ENCODE data around the gene ARPP21. TPM values are rescaled to one million over a fixed set of nuclear protein-coding genes. Genes with fewer than 3 reads are reported as not detected.
"Not testable (repeated sequence)": the region's sequence is repeated elsewhere in the genome, so short reads cannot be mapped to it uniquely, and the experiment has no call there.

Gene ARPP21
- total RNA-seq, 1 experiment from 2014 or later, result not detected

- DNase-seq (ENCODE audit: low read depth), result no peak
These were observed 138.5 kb downstream of the ARPP21 start for GRCh38 chr3:35777563-35778554.

DNA sequence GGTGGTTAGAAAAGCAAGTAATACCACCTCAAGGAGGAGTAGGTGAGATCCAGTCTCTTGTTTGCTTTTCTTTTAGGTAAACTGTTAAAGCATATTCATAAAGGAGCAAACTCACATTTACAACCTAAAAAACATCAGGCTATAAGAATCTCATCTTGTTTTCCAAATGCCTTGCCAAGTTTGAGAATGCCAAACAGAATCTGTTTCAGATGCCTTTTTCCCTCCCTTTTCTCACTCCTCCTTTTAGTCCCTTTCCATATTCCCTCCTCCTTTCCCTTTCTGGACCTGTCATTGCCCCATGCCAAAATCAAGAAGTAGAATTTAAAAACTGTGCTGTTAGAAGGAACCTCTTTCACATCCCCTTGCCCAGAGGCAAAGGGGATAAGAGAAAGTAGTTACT is 140.3 kb downstream of the ARPP21 start:
- DNase-seq (ENCODE audit: low read depth), result no peak

GRCh38 chr3:35780800-35781199 is 141.5 kb downstream of the ARPP21 start:
- DNase-seq (ENCODE audit: low read depth), result no peak

DNA sequence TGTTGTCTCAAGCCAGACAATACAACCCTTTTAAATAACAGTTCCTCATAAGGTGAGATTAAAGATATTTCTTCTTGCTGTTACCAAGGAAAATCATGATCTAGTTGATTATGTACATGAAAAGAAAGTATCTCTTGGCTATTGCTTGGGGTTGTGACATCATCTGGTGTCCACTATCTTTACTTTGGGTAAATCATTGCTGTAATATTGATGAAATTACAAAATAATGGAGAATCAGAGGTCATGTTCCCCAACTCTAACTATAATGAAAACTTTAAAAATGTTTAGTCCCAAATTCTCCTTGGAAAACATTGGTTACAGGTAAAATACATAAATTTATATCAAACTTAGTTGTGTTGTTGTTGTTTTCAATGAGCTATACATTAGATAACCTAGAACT is 142.2 kb downstream of the ARPP21 start:
- DNase-seq (ENCODE audit: low read depth), result no peak

- DNase-seq (ENCODE audit: low read depth), result no peak
These were observed 143.0 kb downstream of the ARPP21 start for GRCh38 chr3:35782355-35782754.

DNA sequence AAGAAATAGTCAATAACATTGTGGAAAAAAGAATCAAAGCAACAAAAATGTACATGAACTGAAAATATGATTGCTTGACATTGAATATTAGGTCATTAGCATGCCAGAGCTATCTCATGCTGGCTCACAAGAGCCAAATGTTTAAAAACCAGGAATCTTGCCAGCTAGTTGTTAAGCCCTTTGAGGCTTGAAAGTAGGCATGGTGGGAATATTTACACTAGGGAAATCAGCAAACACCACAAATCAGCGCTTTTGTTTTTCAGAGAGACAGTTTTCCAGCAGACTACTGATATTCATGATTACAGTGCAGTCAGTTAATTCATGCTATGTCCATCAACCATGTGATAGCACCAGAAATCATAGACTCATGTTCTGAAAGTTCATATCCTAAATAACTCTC is 144.8 kb downstream of the ARPP21 start:
- DNase-seq (ENCODE audit: low read depth), result no peak

- no peak for DNase-seq (ENCODE audit: low read depth)
These were observed 146.0 kb downstream of the ARPP21 start for GRCh38 chr3:35785234-35785888.

DNA sequence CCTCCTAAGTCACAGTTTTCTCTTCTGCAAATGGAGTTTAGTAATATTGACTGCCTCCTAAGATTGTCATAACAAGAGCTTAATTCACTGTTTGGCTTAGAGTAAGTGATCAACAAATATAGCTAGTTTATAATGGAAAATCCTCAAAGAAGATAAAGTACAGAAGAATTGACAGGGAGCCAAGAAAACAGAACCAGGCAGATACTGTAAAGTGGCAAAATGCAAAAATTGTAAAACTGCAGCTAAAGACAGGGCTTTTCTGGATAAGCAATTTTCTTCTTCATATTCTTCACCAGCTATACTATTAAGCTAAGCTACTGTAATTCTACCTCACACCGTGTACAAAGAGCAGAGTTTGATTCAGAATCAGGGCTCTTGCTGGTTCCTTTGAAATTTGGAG is 148.6 kb downstream of the ARPP21 start:
- DNase-seq (ENCODE audit: low read depth), result no peak

GRCh38 chr3:35789042-35789831 is 149.9 kb downstream of the ARPP21 start:
- no peak for DNase-seq (ENCODE audit: low read depth)

DNA sequence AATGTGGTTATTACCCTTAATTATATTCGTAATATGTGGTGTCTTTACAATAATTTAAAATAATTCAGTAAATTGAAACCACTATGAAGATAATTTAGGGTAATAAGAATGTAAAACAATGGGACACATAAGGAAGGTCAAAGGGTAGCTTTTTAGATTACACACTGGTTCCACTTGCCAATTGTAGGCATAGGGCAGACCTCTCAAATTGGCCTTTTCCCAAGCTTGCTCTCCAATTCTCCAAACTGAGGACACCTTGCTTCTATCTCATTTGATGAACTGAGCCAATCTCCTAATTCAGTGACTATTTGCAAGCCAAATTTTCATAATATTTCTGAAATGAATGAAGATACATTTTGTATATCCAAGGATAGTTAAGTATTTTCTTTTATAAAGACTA is 151.4 kb downstream of the ARPP21 start:
- no peak for DNase-seq (ENCODE audit: low read depth)

DNA sequence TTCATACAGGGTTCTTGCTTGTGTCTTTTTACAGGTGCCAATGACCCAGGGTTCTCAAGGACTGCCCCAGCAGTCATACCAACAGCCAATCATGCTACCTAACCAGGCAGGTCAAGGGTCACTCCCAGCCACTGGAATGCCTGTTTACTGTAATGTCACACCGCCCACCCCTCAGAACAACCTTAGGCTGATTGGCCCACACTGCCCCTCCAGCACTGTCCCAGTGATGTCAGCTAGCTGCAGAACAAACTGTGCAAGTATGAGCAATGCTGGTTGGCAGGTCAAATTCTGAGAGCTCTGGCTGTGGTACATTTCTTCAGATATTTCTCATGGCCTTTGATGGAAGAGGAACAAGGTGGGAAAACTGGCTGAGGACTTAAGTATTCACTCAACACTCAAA is 154.3 kb downstream of the ARPP21 start:
- DNase-seq (ENCODE audit: low read depth), result no peak

DNA sequence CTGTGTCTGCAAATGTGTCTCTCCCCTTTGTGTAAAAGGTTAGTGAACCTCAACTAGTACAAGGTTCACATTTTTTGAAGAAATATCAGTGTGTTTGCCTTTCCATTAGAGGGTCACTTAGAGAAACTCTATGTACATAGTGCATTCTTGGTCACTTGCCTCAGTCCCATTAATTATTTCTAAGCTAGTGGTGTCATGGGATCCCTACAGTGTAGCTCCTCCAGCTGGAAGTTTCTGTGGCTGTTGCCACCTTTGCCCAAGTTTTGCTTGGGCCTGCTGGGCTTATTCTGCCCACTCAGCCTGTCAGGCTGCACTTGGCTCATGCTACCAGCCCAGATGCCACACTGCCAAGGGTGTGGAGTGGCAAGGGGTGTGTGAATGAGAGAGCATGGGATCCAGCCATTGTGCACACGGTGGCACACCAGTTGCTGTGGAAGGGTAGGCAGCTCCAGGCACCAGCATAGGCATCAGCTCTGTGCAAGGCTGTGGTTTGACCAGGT is 161.7 kb downstream of the ARPP21 start:
- DNase-seq (ENCODE audit: low read depth), result no peak

- DNase-seq (ENCODE audit: low read depth), result no peak
These were observed 175.2 kb downstream of the ARPP21 start for GRCh38 chr3:35814531-35814930.

DNA sequence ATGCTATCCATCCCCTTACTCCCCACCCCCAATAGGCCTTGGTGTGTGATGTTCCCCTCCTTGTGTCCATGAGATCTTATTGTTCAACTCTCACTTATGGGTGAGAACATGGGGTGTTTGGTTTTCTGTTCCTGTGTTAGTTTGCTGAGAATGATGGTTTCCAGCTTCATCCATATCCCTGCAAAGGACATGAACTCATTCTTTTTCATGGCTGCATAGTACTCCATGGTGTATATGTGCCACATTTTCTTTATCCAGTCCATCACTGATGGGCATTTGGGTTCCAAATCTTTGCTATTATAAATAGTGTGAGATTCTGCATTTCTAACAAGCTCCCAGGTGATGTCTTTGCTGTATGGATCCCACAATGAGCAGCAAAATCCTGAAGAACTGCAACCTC is 176.5 kb downstream of the ARPP21 start:
- not testable (repeated sequence) for DNase-seq (ENCODE audit: low read depth)

DNA sequence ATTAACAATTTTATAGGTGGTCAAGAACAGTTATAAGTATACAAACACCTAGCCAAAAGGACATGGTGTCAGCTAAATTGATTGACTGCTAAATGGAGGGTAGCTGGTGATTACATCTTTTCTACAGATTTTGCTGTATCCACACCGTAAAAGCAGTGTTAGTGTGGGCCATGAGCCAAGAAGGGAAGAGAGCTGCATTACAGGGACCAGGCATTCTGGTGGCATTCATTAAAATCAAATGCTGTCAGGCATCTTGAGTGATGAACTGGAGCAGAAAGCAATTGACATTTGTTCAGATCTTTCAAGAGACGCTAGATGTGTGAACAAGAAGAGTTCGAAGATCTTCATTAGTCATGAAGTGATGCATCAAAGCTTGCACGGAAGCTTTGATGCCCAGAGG is 177.9 kb downstream of the ARPP21 start:
- DNase-seq (ENCODE audit: low read depth), result no peak

GRCh38 chr3:35832140-35832571 is 192.8 kb downstream of the ARPP21 start:
- no peak for DNase-seq (ENCODE audit: low read depth)

Small RNA genes lying within 50 kb of the gene (small RNA-seq; reads per million reads assigned to genes)
- gene MIR128-2, result not detected
